Measurements from ENCODE around the gene XPNPEP1. TPM values are rescaled to one million over a fixed set of nuclear protein-coding genes. Genes with fewer than 3 reads are reported as not detected.

XPNPEP1 gene
- total RNA-seq, 1 experiment from 2014 or later: 71.3 TPM

DNA sequence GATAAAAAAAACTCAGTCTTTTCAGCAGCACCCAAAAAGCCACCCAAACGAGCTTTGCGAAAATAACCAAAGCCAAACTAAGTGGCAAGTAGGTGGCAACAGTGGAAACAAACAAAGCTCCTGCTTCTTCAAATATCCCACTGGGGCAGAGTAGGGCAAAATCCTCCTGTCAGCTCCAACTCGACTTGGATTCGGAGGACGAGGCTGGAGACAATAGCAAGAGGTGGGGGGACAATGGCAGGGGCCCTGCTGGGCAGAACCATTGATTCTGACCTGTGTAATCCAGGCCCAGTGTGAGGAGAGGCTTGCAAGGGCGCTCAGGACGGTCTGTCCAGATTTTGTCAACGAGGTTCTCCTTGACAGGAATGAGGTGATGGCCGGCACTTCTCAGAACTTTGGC lies 35.5 kb downstream of the XPNPEP1 start:
- Histone ChIP-seq H3T11ph (ENCODE audit: low read length) (no peak overlapping the region), H2BK12ac (ENCODE audit: insufficient read length, low read depth, low read length) (no peak overlapping the region), H3K9ac (ENCODE audit: extremely low read depth, insufficient read length, low read length) (no peak overlapping the region), H3K27ac (ENCODE audit: insufficient read length, low read depth, low read length) (no peak overlapping the region), H3K27me3 (ENCODE audit: insufficient read depth, low read length) (no peaks in the 10 kb centered on the region), H2AK5ac (ENCODE audit: insufficient read length, low read length) (no peak overlapping the region), H3K79me2 (ENCODE audit: insufficient read depth, low read length) (no peaks in the 10 kb centered on the region), H2BK5ac (ENCODE audit: insufficient read length, low read length) (no peak overlapping the region), H2BK120ac (ENCODE audit: low read depth, low read length, poor library complexity, severe bottlenecking) (no peak overlapping the region), H3K4me2 (ENCODE audit: insufficient read depth, insufficient read length, low read length) (no peak overlapping the region), H2AFZ (ENCODE audit: low read length) (no peak overlapping the region), H3K18ac (ENCODE audit: insufficient read length, low read depth, low read length) (no peak overlapping the region), H2BK20ac (ENCODE audit: low read depth, low read length, poor library complexity, severe bottlenecking) (no peak overlapping the region), H3K14ac (ENCODE audit: insufficient read depth, low read length) (no peak overlapping the region), H4K5ac (ENCODE audit: insufficient read length, low read depth, low read length) (no peak overlapping the region), H4K91ac (ENCODE audit: insufficient read length, low read depth, low read length) (no peak overlapping the region), H3K23ac (ENCODE audit: insufficient read length, low read depth, low read length) (no peak overlapping the region), H3K9me3 (ENCODE audit: control insufficient read depth, low read depth, low read length) (no peaks in the 10 kb centered on the region), H3K23me2 (ENCODE audit: insufficient read length, low read depth, low read length, poor library complexity, severe bottlenecking) (no peaks in the 10 kb centered on the region), H3K56ac (ENCODE audit: insufficient read length, low read depth, low read length) (no peak overlapping the region), H3K4me1 (ENCODE audit: insufficient read depth, low read length) (no peaks in the 10 kb centered on the region; the same call in 1 of the 2 replicates), H2BK15ac (ENCODE audit: low read depth, low read length) (no peak overlapping the region), H3K4ac (ENCODE audit: low read depth, low read length) (no peak overlapping the region), H4K8ac (replicated peaks; ENCODE audit: insufficient read length, low read depth, low read length) (no peak overlapping the region), H4K20me1 (ENCODE audit: control insufficient read depth, insufficient read depth, insufficient read length) (no peaks in the 10 kb centered on the region), H3K79me1 (ENCODE audit: insufficient read depth, low read depth, low read length, poor library complexity, severe bottlenecking) (no peaks in the 10 kb centered on the region)
- Mint-ChIP-seq H3K27me3 (ENCODE audit: low read depth) (no peaks in the 10 kb centered on the region), H3K36me3 (ENCODE audit: insufficient read depth in 1 of 3, low read depth in 3 of 3) (peaks cover 20 to 62% (median 41%) of the 10 kb centered on the region in 3 experiments; a peak in 6 of 7 replicates), H3K4me1 (peaks cover 26 to 29% of the 10 kb centered on the region in 2 experiments), H3K4me3 (no peak overlapping the region), H3K27ac (0 out of 7 replicates have a peak overlapping the region, but pooled peaks of 1 of the 3 experiments have one; percentile 37), H3K9me3 (no peaks in the 10 kb centered on the region)
- TF ChIP-seq, protein P1, sequence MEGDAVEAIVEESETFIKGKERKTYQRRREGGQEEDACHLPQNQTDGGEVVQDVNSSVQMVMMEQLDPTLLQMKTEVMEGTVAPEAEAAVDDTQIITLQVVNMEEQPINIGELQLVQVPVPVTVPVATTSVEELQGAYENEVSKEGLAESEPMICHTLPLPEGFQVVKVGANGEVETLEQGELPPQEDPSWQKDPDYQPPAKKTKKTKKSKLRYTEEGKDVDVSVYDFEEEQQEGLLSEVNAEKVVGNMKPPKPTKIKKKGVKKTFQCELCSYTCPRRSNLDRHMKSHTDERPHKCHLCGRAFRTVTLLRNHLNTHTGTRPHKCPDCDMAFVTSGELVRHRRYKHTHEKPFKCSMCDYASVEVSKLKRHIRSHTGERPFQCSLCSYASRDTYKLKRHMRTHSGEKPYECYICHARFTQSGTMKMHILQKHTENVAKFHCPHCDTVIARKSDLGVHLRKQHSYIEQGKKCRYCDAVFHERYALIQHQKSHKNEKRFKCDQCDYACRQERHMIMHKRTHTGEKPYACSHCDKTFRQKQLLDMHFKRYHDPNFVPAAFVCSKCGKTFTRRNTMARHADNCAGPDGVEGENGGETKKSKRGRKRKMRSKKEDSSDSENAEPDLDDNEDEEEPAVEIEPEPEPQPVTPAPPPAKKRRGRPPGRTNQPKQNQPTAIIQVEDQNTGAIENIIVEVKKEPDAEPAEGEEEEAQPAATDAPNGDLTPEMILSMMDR (conservative IDR thresholded peaks at IDR 0.05): no peak
- DNase-seq: peak; percentile 14
- no CpG with 5 or more reads among the region's 9 CpGs for WGBS (ENCODE audit: extremely low coverage, insufficient read length, low lambda C conversion rate)

Measured in H9 (cell line).